ENCODE data around the gene DDN.

The DDN gene

GRCh38 chr12:49019120-49019430 is 19.9 kb upstream of the DDN start:
- Histone ChIP-seq H3K27me3 (ENCODE audit: insufficient read depth, insufficient read length) (no peaks in the 10 kb centered on the region), H3K9ac (ENCODE audit: insufficient read length, low read depth) (peak overlapping the region; percentile 95), H3K4me1 (ENCODE audit: insufficient read depth, insufficient read length) (no peaks in the 10 kb centered on the region), H3K9me3 (ENCODE audit: insufficient read depth, low read length) (no peaks in the 10 kb centered on the region), H3K4me3 (ENCODE audit: insufficient read length, low read depth) (peak overlapping the region; percentile 60), H3K36me3 (ENCODE audit: insufficient read depth, insufficient read length, low read length) (peaks cover 36% of the 10 kb centered on the region)
- DNase-seq (ENCODE audit: low read depth, low spot score): no peak
- TF ChIP-seq SUZ12 (IDR thresholded peaks at IDR 0.05; ENCODE audit: extremely low read depth, insufficient read depth, insufficient read length) (no peak), ZNF274 (IDR thresholded peaks at IDR 0.05; ENCODE audit: low read depth, low read length) (no peak), YY1 (IDR thresholded peaks at IDR 0.05; ENCODE audit: insufficient read depth, insufficient read length) (no peak)

GRCh38 chr12:49018261-49019119 is 19.3 kb upstream of the DDN start, which contains the start of gene PRKAG1:
Gene PRKAG1 (minus strand): TSS chr12:49018776. CDS start chr12:49018740, 36 bp downstream.
- no peak for TF ChIP-seq ZNF274 (IDR thresholded peaks at IDR 0.05; ENCODE audit: low read depth, low read length)
- peak; percentile 47 for TF ChIP-seq YY1 (IDR thresholded peaks at IDR 0.05; ENCODE audit: insufficient read depth, insufficient read length)
- no peaks in the 10 kb centered on the region for H3K9me3 ChIP-seq (ENCODE audit: insufficient read depth, low read length)

GRCh38 chr12:49017891-49018260 is 18.7 kb upstream of the DDN start:
- Histone ChIP-seq H3K36me3 (ENCODE audit: insufficient read depth, insufficient read length, low read length) (peaks cover 26% of the 10 kb centered on the region), H3K9ac (ENCODE audit: insufficient read length, low read depth) (peak overlapping the region; percentile 95), H3K4me3 (ENCODE audit: insufficient read length, low read depth) (peak overlapping the region; percentile 72), H3K4me1 (ENCODE audit: insufficient read depth, insufficient read length) (no peaks in the 10 kb centered on the region), H3K27me3 (ENCODE audit: insufficient read depth, insufficient read length) (no peaks in the 10 kb centered on the region), H3K9me3 (ENCODE audit: insufficient read depth, low read length) (no peaks in the 10 kb centered on the region)
- no peak for DNase-seq (ENCODE audit: low read depth, low spot score)
- no peak for TF ChIP-seq ZNF274 (IDR thresholded peaks at IDR 0.05; ENCODE audit: low read depth, low read length)
- no peak for TF ChIP-seq SUZ12 (IDR thresholded peaks at IDR 0.05; ENCODE audit: extremely low read depth, insufficient read depth, insufficient read length)
- no peak for TF ChIP-seq YY1 (IDR thresholded peaks at IDR 0.05; ENCODE audit: insufficient read depth, insufficient read length)

More at GRCh38 chr12:49018261-49019119, 19.3 kb upstream of the DDN start, which contains the start of gene PRKAG1:
- no peaks in the 10 kb centered on the region for H3K27me3 ChIP-seq (ENCODE audit: insufficient read depth, insufficient read length)
- peaks cover 30% of the 10 kb centered on the region for H3K36me3 ChIP-seq (ENCODE audit: insufficient read depth, insufficient read length, low read length)
- H3K4me1 ChIP-seq (ENCODE audit: insufficient read depth, insufficient read length): no peaks in the 10 kb centered on the region
- DNase-seq (ENCODE audit: low read depth, low spot score): peak; percentile 99
- H3K4me3 ChIP-seq (ENCODE audit: insufficient read length, low read depth): peak within 1 kb of the TSS; percentile 72
- H3K9ac ChIP-seq (ENCODE audit: insufficient read length, low read depth): peak within 1 kb of the TSS; percentile 95

GRCh38 chr12:49015196-49015595 is 16.0 kb upstream of the DDN start:
- H3K9me3 ChIP-seq (ENCODE audit: insufficient read depth, low read length): no peaks in the 10 kb centered on the region
- no peak for TF ChIP-seq ZNF274 (IDR thresholded peaks at IDR 0.05; ENCODE audit: low read depth, low read length)
- TF ChIP-seq SUZ12 (IDR thresholded peaks at IDR 0.05; ENCODE audit: extremely low read depth, insufficient read depth, insufficient read length): no peak
- no peak for TF ChIP-seq YY1 (IDR thresholded peaks at IDR 0.05; ENCODE audit: insufficient read depth, insufficient read length)

GRCh38 chr12:49014547-49014946 is 15.4 kb upstream of the DDN start:
- no peaks in the 10 kb centered on the region for H3K27me3 ChIP-seq (ENCODE audit: insufficient read depth, insufficient read length)
- H3K9ac ChIP-seq (ENCODE audit: insufficient read length, low read depth): no peak overlapping the region
- TF ChIP-seq ZNF274 (IDR thresholded peaks at IDR 0.05; ENCODE audit: low read depth, low read length) (no peak), SUZ12 (IDR thresholded peaks at IDR 0.05; ENCODE audit: extremely low read depth, insufficient read depth, insufficient read length) (no peak), YY1 (IDR thresholded peaks at IDR 0.05; ENCODE audit: insufficient read depth, insufficient read length) (no peak)
- no peak for DNase-seq (ENCODE audit: low read depth, low spot score)
- peaks cover 13% of the 10 kb centered on the region for H3K36me3 ChIP-seq (ENCODE audit: insufficient read depth, insufficient read length, low read length)
- H3K9me3 ChIP-seq (ENCODE audit: insufficient read depth, low read length): no peaks in the 10 kb centered on the region
- no peak overlapping the region for H3K4me3 ChIP-seq (ENCODE audit: insufficient read length, low read depth)
- no peaks in the 10 kb centered on the region for H3K4me1 ChIP-seq (ENCODE audit: insufficient read depth, insufficient read length)

More at GRCh38 chr12:49015196-49015595, 16.0 kb upstream of the DDN start:
- H3K4me1 ChIP-seq (ENCODE audit: insufficient read depth, insufficient read length): no peaks in the 10 kb centered on the region
- H3K4me3 ChIP-seq (ENCODE audit: insufficient read length, low read depth): no peak overlapping the region
- H3K27me3 ChIP-seq (ENCODE audit: insufficient read depth, insufficient read length): no peaks in the 10 kb centered on the region
- H3K9ac ChIP-seq (ENCODE audit: insufficient read length, low read depth): no peak overlapping the region
- no peak for DNase-seq (ENCODE audit: low read depth, low spot score)
- peaks cover 11% of the 10 kb centered on the region for H3K36me3 ChIP-seq (ENCODE audit: insufficient read depth, insufficient read length, low read length)

- Histone ChIP-seq H3K9me3 (ENCODE audit: insufficient read depth, low read length) (no peaks in the 10 kb centered on the region), H3K4me1 (ENCODE audit: insufficient read depth, insufficient read length) (peaks cover 3% of the 10 kb centered on the region), H3K4me3 (ENCODE audit: insufficient read length, low read depth) (no peak overlapping the region), H3K36me3 (ENCODE audit: insufficient read depth, insufficient read length, low read length) (peaks cover 13% of the 10 kb centered on the region), H3K9ac (ENCODE audit: insufficient read length, low read depth) (no peak overlapping the region), H3K27me3 (ENCODE audit: insufficient read depth, insufficient read length) (no peaks in the 10 kb centered on the region)
- DNase-seq (ENCODE audit: low read depth, low spot score): no peak
- TF ChIP-seq SUZ12 (IDR thresholded peaks at IDR 0.05; ENCODE audit: extremely low read depth, insufficient read depth, insufficient read length) (no peak), YY1 (IDR thresholded peaks at IDR 0.05; ENCODE audit: insufficient read depth, insufficient read length) (no peak), ZNF274 (IDR thresholded peaks at IDR 0.05; ENCODE audit: low read depth, low read length) (no peak)
Observed at GRCh38 chr12:49013428-49013827, 14.3 kb upstream of the DDN start.

- Histone ChIP-seq H3K27me3 (ENCODE audit: insufficient read depth, insufficient read length) (no peaks in the 10 kb centered on the region), H3K4me1 (ENCODE audit: insufficient read depth, insufficient read length) (peaks cover 3% of the 10 kb centered on the region), H3K4me3 (ENCODE audit: insufficient read length, low read depth) (no peak overlapping the region), H3K36me3 (ENCODE audit: insufficient read depth, insufficient read length, low read length) (peaks cover 13% of the 10 kb centered on the region), H3K9ac (ENCODE audit: insufficient read length, low read depth) (no peak overlapping the region), H3K9me3 (ENCODE audit: insufficient read depth, low read length) (no peaks in the 10 kb centered on the region)
- TF ChIP-seq ZNF274 (IDR thresholded peaks at IDR 0.05; ENCODE audit: low read depth, low read length) (no peak), YY1 (IDR thresholded peaks at IDR 0.05; ENCODE audit: insufficient read depth, insufficient read length) (no peak), SUZ12 (IDR thresholded peaks at IDR 0.05; ENCODE audit: extremely low read depth, insufficient read depth, insufficient read length) (no peak)
- DNase-seq (ENCODE audit: low read depth, low spot score): no peak
Observed at GRCh38 chr12:49012739-49013138, 13.6 kb upstream of the DDN start.

Data from NT2/D1 (cell line).